Adrenal gland (tissue), 12 donors: Measurements from ENCODE around the gene AGAP1. TPM values are rescaled to one million over a fixed set of nuclear protein-coding genes. Genes with fewer than 3 reads are reported as not detected.

Experiments used
- DNase-seq, 7 donors: peaks; one replicate each; pipeline ENCODE4 v3.0.0-alpha.2; 2019 to 2020
- H3K27ac ChIP-seq, 5 donors: fragments of 200-600 bp; sonication (generic) in 4 of 5; 1 replicate in 3 of 5; 2 replicates in 2 of 5; pipeline versions ENCODE4 v1.5.1 to v1.8.0; 2016 to 2020; ENCODE audit warnings: mild to moderate bottlenecking in 1 of 5
- H3K27me3 ChIP-seq: fragments of 200-600 bp; 2 replicates; pipeline ENCODE4 v1.8.0; 2021
- H3K36me3 ChIP-seq, 2 donors: fragments of 200-600 bp; replicated peaks in 1 of 2; 1 replicate in 1 of 2; 2 replicates in 1 of 2; pipeline versions ENCODE4 v1.5.1 to v1.8.0; 2018 to 2022
- H3K4me1 ChIP-seq, 2 donors: fragments of 200-600 bp; replicated peaks in 1 of 2; 1 replicate in 1 of 2; 2 replicates in 1 of 2; pipeline versions ENCODE4 v1.5.1 to v1.8.0; 2018 to 2021
- H3K4me3 ChIP-seq, 4 donors: fragments of 200-600 bp; sonication (generic) in 3 of 4; one replicate each; pipeline ENCODE4 v1.5.1; 2016 to 2018
- H3K9me3 ChIP-seq, 3 donors: fragments of 200-600 bp; sonication (generic) in 1 of 3; replicated peaks in 1 of 3; 1 replicate in 2 of 3; 2 replicates in 1 of 3; pipeline versions ENCODE4 v1.5.1 to v1.8.0; 2016 to 2021
- POLR2A ChIP-seq, 2 donors: fragments of 450-650 bp; IDR thresholded peaks; one replicate each; pipeline ENCODE4 v1.6.1; 2017; ENCODE audit warnings: antibody characterized with exemption in 2 of 2, mild to moderate bottlenecking in 2 of 2, moderate library complexity in 1 of 2
- WGBS, 4 donors: extraction: QIAGEN DNeasy Blood & Tissue Kit in 2 of 4; methylation state at CpG; one replicate each; pipeline versions ENCODE4 v1.1.5 to v1.1.7; 2013 to 2017; 5-methylcytosine and 5-hydroxymethylcytosine counted together
- intact Hi-C, 2 donors: fragments of 100-400 bp; cut with DNase I; formaldehyde crosslinking; loops; one replicate each; pipeline versions ENCODE4 v1.14.1 to v1.15.0; 2022 to 2023
- polyA plus RNA-seq, 3 donors: library from polyadenylated mRNA; stranded (reverse); fragments of 200-250 nt in 2 of 3; fragments of 350-450 nt in 1 of 3; fragmentation: Illumina TruSeq in 1 of 3; extraction: RNeasy Lipid Tissue Mini Kit (QIAGEN cat#74804) in 1 of 3; gene quantifications; one replicate each; pipeline ENCODE4 v1.2.3, GENCODE V29; 2013 to 2014
- total RNA-seq, 9 donors: library from RNA; depleted of rRNA in 4 of 9; stranded (reverse); fragments of >200 nt in 4 of 9; fragments of 120-200 nt in 1 of 9; fragmentation: NEBNext Ultra II Directional in 1 of 9; extraction: Animal tissue kit (Norgen Biotek cat#: 25700) in 1 of 9; gene quantifications; one replicate each; pipeline versions ENCODE4 v1.1.0 to v1.2.4, GENCODE V29; 2013 to 2023
- TF ChIP-seq, protein P1 (sequence below), 6 experiments: fragments of 450-650 bp in 4 of 6; fragments of 200-600 bp in 2 of 6; sonication (generic) in 1 of 6; IDR thresholded peaks; 1 replicate in 5 of 6; 2 replicates in 1 of 6; pipeline versions ENCODE4 v1.5.1 to v1.8.0; 2016 to 2021; ENCODE audit warnings: antibody characterized with exemption in 6 of 6, mild to moderate bottlenecking in 2 of 6, moderate library complexity in 1 of 6
- donor health status: healthy with polysubstance abuse.
- donor health status: Bipolar disorder and iron deficiency.
- donor health status: DM: yes; HTN: yes; CAD: no.
- donor health status: DM: no; HTN: no; CAD: no.
- donor health status: DM: no; HTN: no; CAD: no.
- donor health status: DM: yes; HTN: yes; CAD: no.

Gene AGAP1
- total and polyA plus RNA-seq, 12 donors: 5.3 to 29.6 (median 17.7) TPM

DNA sequence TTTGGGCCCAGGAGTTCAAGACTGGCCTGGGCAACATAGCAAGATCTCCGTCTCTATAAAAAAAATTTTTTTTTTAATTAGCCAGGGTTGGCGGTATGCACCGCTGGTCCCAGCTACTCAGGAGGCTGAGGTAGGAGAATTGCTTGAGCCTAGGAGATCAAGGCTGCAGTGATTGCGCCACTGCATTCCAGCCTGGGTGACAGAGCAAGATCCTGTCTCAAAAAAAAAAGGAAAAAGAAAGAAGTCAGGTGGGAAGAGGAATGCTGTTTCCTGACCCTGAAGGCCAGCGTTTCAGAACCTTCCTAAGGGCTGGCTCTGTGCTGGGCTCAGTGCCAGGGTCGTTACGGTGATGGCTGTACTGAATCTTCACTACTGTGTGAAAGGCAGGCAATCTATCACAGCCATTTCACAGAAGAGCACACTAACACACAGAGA, 35.0 kb upstream of the AGAP1 start:
- WGBS, 4 donors: 29 to 45% (median 37%) methylated on average over 7 of the region's 7 CpGs
- no peaks in the 10 kb centered on the region for H3K9me3 ChIP-seq
- H3K27ac ChIP-seq: peak overlapping the region in 1 of 5 donors; percentile 73
- intact Hi-C loops: no loop called here
- no peak overlapping the region for H3K4me3 ChIP-seq
- H3K4me1 ChIP-seq: peaks cover 8 to 18% of the 10 kb centered on the region in 2 donors
- TF ChIP-seq POLR2A (IDR thresholded peaks at IDR 0.05): no peak
- TF ChIP-seq, protein P1, sequence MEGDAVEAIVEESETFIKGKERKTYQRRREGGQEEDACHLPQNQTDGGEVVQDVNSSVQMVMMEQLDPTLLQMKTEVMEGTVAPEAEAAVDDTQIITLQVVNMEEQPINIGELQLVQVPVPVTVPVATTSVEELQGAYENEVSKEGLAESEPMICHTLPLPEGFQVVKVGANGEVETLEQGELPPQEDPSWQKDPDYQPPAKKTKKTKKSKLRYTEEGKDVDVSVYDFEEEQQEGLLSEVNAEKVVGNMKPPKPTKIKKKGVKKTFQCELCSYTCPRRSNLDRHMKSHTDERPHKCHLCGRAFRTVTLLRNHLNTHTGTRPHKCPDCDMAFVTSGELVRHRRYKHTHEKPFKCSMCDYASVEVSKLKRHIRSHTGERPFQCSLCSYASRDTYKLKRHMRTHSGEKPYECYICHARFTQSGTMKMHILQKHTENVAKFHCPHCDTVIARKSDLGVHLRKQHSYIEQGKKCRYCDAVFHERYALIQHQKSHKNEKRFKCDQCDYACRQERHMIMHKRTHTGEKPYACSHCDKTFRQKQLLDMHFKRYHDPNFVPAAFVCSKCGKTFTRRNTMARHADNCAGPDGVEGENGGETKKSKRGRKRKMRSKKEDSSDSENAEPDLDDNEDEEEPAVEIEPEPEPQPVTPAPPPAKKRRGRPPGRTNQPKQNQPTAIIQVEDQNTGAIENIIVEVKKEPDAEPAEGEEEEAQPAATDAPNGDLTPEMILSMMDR (IDR thresholded peaks at IDR 0.05): no peak
- no peaks in the 10 kb centered on the region for H3K27me3 ChIP-seq
- H3K36me3 ChIP-seq: no peaks in the 10 kb centered on the region
- peak; percentile 44 to 87 (median 83) for DNase-seq

DNA sequence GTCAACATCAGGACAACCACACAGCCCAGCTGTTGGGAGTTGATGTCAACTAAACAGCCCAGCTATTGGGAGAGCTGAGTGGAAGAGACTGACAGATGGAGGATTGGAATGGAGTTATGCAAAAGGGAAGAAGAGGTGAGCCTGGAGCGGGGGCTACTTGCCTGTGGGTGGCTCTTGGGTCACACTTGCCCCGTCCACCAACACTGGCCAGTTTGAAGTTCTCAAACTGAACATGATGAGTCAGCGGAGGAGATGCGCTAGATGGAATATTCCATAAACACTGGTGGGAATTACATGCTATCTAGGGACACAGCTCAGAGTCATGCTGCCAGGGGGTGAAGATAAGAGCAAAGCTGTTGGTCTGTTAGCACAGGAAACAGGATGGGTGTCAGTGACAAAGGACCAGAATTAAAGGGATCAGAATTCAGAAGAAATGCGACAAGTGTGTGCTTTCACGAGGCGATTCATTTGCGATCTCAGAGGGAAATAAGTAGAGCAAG, 33.2 kb upstream of the AGAP1 start:
- H3K27me3 ChIP-seq: no peaks in the 10 kb centered on the region
- no peak overlapping the region for H3K4me3 ChIP-seq
- DNase-seq: peak in 1 of 7 donors; percentile 44
- intact Hi-C loops: no loop called here
- WGBS, 4 donors: 84 to 90% (median 88%) methylated on average over 8 of the region's 8 CpGs
- H3K4me1 ChIP-seq: peaks cover 8 to 18% of the 10 kb centered on the region in 2 donors
- no peak for TF ChIP-seq POLR2A (IDR thresholded peaks at IDR 0.05)
- TF ChIP-seq, protein P1 (IDR thresholded peaks at IDR 0.05): no peak
- H3K36me3 ChIP-seq: no peaks in the 10 kb centered on the region
- no peaks in the 10 kb centered on the region for H3K9me3 ChIP-seq
- no peak overlapping the region for H3K27ac ChIP-seq

DNA sequence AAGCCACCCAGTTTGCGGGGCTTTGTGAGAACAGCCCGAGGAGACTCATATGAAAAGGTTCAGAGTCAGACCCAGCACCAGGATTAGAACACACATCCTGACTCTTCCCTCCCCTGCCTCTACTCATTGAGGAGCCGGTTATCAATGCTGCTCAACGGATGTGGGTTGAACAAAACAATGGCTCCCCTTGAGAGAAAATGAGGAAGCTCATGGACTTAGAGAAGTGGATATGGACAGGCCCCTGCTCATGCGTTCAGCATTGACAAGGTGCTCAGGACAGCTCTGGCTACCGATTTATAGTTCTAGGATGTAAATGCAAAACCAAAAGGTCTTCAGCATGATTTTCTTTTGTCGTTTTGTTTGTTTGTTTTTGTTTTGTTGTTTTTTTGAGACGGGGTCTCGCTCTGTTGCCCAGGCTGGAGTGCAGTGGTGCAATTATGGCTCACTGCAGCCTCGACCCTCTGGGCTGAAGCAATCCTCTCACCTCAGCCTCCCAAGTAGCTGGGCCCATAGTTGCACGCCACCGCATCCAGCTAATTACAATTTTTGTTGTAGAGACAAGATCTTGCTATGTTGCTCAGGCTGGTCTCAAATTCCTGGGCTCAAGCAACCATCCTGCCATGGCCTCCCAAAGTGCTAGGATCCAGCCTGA, 32.0 kb upstream of the AGAP1 start:
- Histone ChIP-seq H3K4me3 (no peak overlapping the region), H3K4me1 (peaks cover 8 to 18% of the 10 kb centered on the region in 2 donors), H3K9me3 (no peaks in the 10 kb centered on the region), H3K27me3 (no peaks in the 10 kb centered on the region), H3K36me3 (no peaks in the 10 kb centered on the region), H3K27ac (no peak overlapping the region)
- intact Hi-C loops: no loop called here
- WGBS, 4 donors: 89 to 92% (median 91%) methylated on average over 12 of the region's 12 CpGs
- DNase-seq: peak in 1 of 7 donors; percentile 18
- no peak for TF ChIP-seq POLR2A (IDR thresholded peaks at IDR 0.05)
- TF ChIP-seq, protein P1 (IDR thresholded peaks at IDR 0.05): no peak

DNA sequence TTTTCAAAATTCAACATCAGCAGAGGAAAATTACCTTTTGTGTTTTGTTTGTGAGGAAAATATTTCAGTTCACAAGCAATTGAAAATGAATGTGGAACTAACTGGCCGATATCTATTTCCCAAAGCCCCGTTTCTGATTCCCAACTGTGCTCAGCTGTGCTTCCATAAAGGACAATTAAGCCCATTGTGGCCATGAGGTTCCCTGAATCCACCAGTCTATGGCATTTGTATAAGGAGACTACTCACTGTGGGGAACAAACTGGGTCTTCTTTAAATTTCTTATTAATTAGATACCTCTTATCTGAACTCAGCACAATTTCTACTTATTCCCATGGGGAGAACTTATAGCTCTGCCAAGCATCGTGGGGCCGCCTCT, 31.4 kb upstream of the AGAP1 start:
- TF ChIP-seq, protein P1 (IDR thresholded peaks at IDR 0.05): no peak
- TF ChIP-seq POLR2A (IDR thresholded peaks at IDR 0.05): no peak
- H3K9me3 ChIP-seq: no peaks in the 10 kb centered on the region
- WGBS, 4 donors: 94 to 100% (median 96%) methylated on average over 4 of the region's 4 CpGs
- DNase-seq: no peak
- H3K27me3 ChIP-seq: no peaks in the 10 kb centered on the region
- H3K36me3 ChIP-seq: no peaks in the 10 kb centered on the region
- peaks cover 8 to 18% of the 10 kb centered on the region in 2 donors for H3K4me1 ChIP-seq
- intact Hi-C loops: no loop called here
- H3K27ac ChIP-seq: no peak overlapping the region
- H3K4me3 ChIP-seq: no peak overlapping the region
